PC-9 (cell line): ENCODE measurements around the gene KIAA1671. TPM values are rescaled to one million over a fixed set of nuclear protein-coding genes. Genes with fewer than 3 reads are reported as not detected.
A peak's percentile ranks its signal among the peaks of the same experiment; 100 is the strongest.

ENCODE experiments used
- BruUV-seq: library from RNA; stranded (reverse); fragments of 400-500 nt; replicated peaks from 2 replicates; lab custom pipeline; 2021; lab: Mats Ljungman, UMichigan
- CTCF ChIA-PET: fragments of 300-600 bp; sonication (Branson Sonifier 250); formaldehyde crosslinking; loops from one replicate; lab custom pipeline; 2022; ENCODE audit warnings: antibody characterized with exemption; lab: Charles Lee
- POLR2A ChIA-PET: fragments of 300-600 bp; sonication (Branson Sonifier 250); formaldehyde crosslinking; loops from one replicate; lab custom pipeline; 2022; ENCODE audit warnings: antibody characterized with exemption; ENCODE audit not compliant: unreplicated experiment; lab: Charles Lee
- DNase-seq, 2 experiments: peaks; one replicate each; pipeline versions ENCODE4 v3.0.0 to v3.0.0-alpha.2; 2015 to 2022; ENCODE audit warnings: mixed read lengths in 1 of 2
- H2AFZ ChIP-seq: fragments of 200-600 bp; sonication (generic); 2 replicates; pipeline ENCODE4 v1.8.1; 2017; ENCODE audit warnings: antibody characterized with exemption
- H3F3A ChIP-seq: fragments of 200-600 bp; sonication (generic); 2 replicates; pipeline ENCODE4 v1.8.1; 2017; ENCODE audit warnings: antibody characterized with exemption, mild to moderate bottlenecking, low read depth; ENCODE audit not compliant: insufficient read depth
- H3K27ac ChIP-seq: fragments of 200-600 bp; sonication (generic); 2 replicates; pipeline ENCODE4 v1.6.1; 2016; ENCODE audit warnings: mixed run types
- H3K27me3 ChIP-seq: fragments of 200-600 bp; sonication (generic); 2 replicates; pipeline ENCODE4 v1.6.1; 2016; ENCODE audit warnings: low read depth, mixed run types; ENCODE audit not compliant: insufficient read depth
- H3K36me3 ChIP-seq: fragments of 200-600 bp; sonication (generic); 2 replicates; pipeline ENCODE4 v1.6.1; 2016; ENCODE audit warnings: low read depth, mixed run types
- H3K4me1 ChIP-seq: fragments of 200-600 bp; sonication (generic); replicated peaks from 2 replicates; pipeline ENCODE4 v1.6.1; 2016; ENCODE audit warnings: mixed run types; ENCODE audit not compliant: insufficient read depth
- H3K4me2 ChIP-seq: fragments of 200-600 bp; sonication (generic); 2 replicates; pipeline ENCODE4 v1.6.1; 2017; ENCODE audit warnings: mixed run types
- H3K4me3 ChIP-seq: fragments of 200-600 bp; sonication (generic); 2 replicates; pipeline ENCODE4 v1.6.1; 2016; ENCODE audit warnings: mixed run types
- H3K79me2 ChIP-seq: fragments of 200-600 bp; sonication (generic); 2 replicates; pipeline ENCODE4 v1.6.1; 2017; ENCODE audit warnings: low read depth, mixed run types
- H3K9me2 ChIP-seq: fragments of 200-600 bp; sonication (generic); 2 replicates; pipeline ENCODE4 v1.8.1; 2017; ENCODE audit warnings: mild to moderate bottlenecking; ENCODE audit not compliant: insufficient read depth
- H3K9me3 ChIP-seq: fragments of 200-600 bp; sonication (generic); 2 replicates; pipeline ENCODE4 v1.8.1; 2016; ENCODE audit warnings: low read depth; ENCODE audit not compliant: insufficient read depth
- H4K20me1 ChIP-seq: fragments of 200-600 bp; sonication (generic); 2 replicates; pipeline ENCODE4 v1.8.1; 2017; ENCODE audit not compliant: insufficient read depth
- EZH2 ChIP-seq: fragments of 200-600 bp; sonication (generic); IDR thresholded peaks from 2 replicates; pipeline ENCODE4 v1.8.0; 2017; ENCODE audit warnings: antibody characterized with exemption, low read depth
- intact Hi-C: fragments of 100-400 bp; cut with micrococcal nuclease; formaldehyde crosslinking; loops from one replicate; pipeline ENCODE4 v1.10.0; 2022; ENCODE audit not compliant: unreplicated experiment
- total RNA-seq: library from RNA; stranded (reverse); gene quantifications from 2 replicates; pipeline ENCODE4 v1.2.3, GENCODE V29; 2021
- TF ChIP-seq, protein P1 (sequence below): fragments of 200-600 bp; sonication (generic); conservative IDR thresholded peaks from 2 replicates; pipeline ENCODE4 v1.6.1; 2017; ENCODE audit warnings: mixed run types, antibody characterized with exemption, mild to moderate bottlenecking, moderate library complexity

KIAA1671 gene
- total RNA-seq, 1 experiment from 2014 or later = 44.3 TPM

DNA sequence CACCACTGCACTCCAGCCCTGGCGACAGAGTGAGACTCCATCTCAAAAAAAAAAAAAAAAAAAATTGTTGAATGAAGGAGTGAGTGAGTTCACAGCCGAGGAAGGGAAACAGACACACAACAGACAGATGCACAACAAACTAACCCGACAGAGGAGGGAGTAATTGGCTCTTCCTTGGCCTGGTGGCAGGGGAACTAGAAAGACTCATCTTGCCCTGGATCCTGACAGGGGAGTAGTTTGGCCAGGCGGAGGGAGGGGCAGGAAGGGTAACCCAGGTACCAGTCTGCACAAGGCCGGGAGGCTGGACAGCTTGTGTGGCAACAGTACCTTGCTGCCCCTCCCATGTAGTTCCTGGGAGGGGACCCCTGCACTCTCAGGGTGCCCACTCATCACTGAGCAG is 106.9 kb downstream of the KIAA1671 start:
- CTCF ChIA-PET = no interaction called here

DNA sequence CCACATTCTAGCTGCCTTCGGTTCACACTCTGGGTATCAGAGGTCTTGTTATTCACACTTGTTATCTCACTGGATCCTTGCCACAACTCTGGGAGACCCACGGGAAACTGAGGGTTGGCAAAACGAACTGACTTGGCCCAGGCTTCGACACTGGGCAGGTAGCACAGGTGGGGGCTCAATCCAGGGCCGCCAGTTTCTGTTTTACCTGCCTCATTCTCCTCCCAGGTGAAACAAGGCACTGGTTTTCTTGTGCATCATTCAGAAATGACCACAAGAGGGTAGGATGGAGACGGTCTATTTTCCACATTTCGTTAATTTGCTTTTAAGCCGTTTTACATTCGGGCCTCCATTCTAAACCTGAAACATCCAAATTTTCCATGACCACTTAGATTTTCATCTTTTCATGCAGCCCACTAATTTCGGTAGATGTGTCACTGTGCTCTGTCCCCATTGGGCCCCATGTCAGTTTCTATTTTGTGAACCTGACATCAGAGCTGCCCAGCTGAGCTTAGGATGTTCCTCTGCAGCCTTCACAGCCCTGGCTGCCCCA is 108.1 kb downstream of the KIAA1671 start:
- ChIA-PET CTCF (no interaction called here), POLR2A (no interaction called here)
- DNase-seq = no peak

More for the DNA sequence above, 106.9 kb downstream of the KIAA1671 start:
- Histone ChIP-seq H3K27ac (no peak overlapping the region), H3K9me2 (no peaks in the 10 kb centered on the region), H3K79me2 (no peaks in the 10 kb centered on the region), H3K36me3 (no peaks in the 10 kb centered on the region), H3K4me2 (no peak overlapping the region), H2AFZ (no peak overlapping the region), H3K4me1 (no peaks in the 10 kb centered on the region), H4K20me1 (peaks cover 8% of the 10 kb centered on the region), H3F3A (peaks cover 17% of the 10 kb centered on the region; the same call in 1 of the 2 replicates), H3K27me3 (no peaks in the 10 kb centered on the region), H3K4me3 (no peak overlapping the region), H3K9me3 (no peaks in the 10 kb centered on the region)
- BruUV-seq = no TSS peak
- no peak for DNase-seq
- intact Hi-C loops = no loop called here
- TF ChIP-seq EZH2 = no peak
- TF ChIP-seq, protein P1, sequence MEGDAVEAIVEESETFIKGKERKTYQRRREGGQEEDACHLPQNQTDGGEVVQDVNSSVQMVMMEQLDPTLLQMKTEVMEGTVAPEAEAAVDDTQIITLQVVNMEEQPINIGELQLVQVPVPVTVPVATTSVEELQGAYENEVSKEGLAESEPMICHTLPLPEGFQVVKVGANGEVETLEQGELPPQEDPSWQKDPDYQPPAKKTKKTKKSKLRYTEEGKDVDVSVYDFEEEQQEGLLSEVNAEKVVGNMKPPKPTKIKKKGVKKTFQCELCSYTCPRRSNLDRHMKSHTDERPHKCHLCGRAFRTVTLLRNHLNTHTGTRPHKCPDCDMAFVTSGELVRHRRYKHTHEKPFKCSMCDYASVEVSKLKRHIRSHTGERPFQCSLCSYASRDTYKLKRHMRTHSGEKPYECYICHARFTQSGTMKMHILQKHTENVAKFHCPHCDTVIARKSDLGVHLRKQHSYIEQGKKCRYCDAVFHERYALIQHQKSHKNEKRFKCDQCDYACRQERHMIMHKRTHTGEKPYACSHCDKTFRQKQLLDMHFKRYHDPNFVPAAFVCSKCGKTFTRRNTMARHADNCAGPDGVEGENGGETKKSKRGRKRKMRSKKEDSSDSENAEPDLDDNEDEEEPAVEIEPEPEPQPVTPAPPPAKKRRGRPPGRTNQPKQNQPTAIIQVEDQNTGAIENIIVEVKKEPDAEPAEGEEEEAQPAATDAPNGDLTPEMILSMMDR = no peak
- POLR2A ChIA-PET = no interaction called here

GRCh38 chr22:25061134-25061533 is 108.6 kb downstream of the KIAA1671 start:
- no peak for DNase-seq
- Histone ChIP-seq H3K27ac (no peak overlapping the region), H4K20me1 (peaks cover 8% of the 10 kb centered on the region), H3K4me1 (no peaks in the 10 kb centered on the region), H3K9me3 (no peaks in the 10 kb centered on the region), H2AFZ (no peak overlapping the region), H3K79me2 (no peaks in the 10 kb centered on the region), H3K27me3 (no peaks in the 10 kb centered on the region), H3K4me2 (no peak overlapping the region), H3K9me2 (no peaks in the 10 kb centered on the region), H3F3A (peaks cover 10% of the 10 kb centered on the region; the same call in 1 of the 2 replicates), H3K4me3 (no peak overlapping the region), H3K36me3 (no peaks in the 10 kb centered on the region)
- TF ChIP-seq, protein P1 = no peak
- ChIA-PET POLR2A (no interaction called here), CTCF (no interaction called here)
- no TSS peak for BruUV-seq
- intact Hi-C loops = no loop called here

More for the DNA sequence above, 108.1 kb downstream of the KIAA1671 start:
- Histone ChIP-seq H3K4me2 (no peak overlapping the region), H3K36me3 (no peaks in the 10 kb centered on the region), H3K4me3 (no peak overlapping the region), H2AFZ (no peak overlapping the region), H3K27me3 (no peaks in the 10 kb centered on the region), H3K4me1 (no peaks in the 10 kb centered on the region), H3F3A (peaks cover 11% of the 10 kb centered on the region; the same call in 1 of the 2 replicates), H3K27ac (no peak overlapping the region), H3K9me3 (no peaks in the 10 kb centered on the region), H3K79me2 (no peaks in the 10 kb centered on the region), H4K20me1 (peaks cover 8% of the 10 kb centered on the region), H3K9me2 (no peaks in the 10 kb centered on the region)
- intact Hi-C loops = no loop called here
- no peak for TF ChIP-seq EZH2
- TF ChIP-seq, protein P1 = peak; percentile 42; the same call in 1 of the 2 replicates
- no TSS peak for BruUV-seq
